GM18526 (cell line): ENCODE results near the gene MKRN1.

Experiments used
- POLR2A ChIP-seq: IDR thresholded peaks from 3 replicates; pipeline ENCODE4 v1.6.1; 2011; ENCODE audit not compliant: insufficient read length; ENCODE audit errors: extremely low read depth

MKRN1 gene, protein sequence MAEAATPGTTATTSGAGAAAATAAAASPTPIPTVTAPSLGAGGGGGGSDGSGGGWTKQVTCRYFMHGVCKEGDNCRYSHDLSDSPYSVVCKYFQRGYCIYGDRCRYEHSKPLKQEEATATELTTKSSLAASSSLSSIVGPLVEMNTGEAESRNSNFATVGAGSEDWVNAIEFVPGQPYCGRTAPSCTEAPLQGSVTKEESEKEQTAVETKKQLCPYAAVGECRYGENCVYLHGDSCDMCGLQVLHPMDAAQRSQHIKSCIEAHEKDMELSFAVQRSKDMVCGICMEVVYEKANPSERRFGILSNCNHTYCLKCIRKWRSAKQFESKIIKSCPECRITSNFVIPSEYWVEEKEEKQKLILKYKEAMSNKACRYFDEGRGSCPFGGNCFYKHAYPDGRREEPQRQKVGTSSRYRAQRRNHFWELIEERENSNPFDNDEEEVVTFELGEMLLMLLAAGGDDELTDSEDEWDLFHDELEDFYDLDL

DNA sequence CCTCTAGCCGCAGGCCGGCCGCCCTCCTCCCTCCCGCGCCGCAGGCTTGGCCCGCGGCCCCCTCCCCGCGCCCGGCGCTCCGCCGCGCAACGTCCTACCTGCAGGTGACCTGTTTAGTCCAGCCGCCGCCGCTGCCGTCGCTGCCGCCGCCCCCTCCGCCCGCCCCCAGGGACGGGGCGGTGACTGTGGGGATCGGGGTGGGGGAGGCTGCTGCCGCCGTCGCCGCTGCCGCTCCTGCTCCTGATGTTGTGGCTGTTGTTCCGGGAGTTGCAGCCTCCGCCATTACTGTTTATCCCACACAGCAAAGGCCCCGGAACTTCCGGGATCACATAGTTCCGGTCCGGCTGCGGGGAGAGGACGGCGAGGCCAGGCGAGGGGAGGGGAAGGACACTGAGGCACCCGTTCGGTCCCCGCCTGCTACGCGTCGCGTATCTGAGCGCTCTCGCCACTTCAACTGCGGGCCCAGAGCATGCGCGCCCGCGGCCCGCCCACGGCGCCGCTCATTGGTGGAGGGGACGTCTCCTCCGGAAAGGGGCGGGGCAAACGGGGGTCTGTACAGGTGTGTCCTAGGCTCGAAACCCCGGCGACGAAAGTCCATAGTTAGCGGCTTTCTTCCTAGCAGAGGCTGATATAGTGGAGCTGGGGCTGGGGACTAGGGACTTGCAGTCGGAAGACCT, at the start of gene MKRN1:
MKRN1 (minus strand) TSS at position 444 of the 677 bp plus-strand sequence; CDS start at position 283, 161 bp downstream.
- peak; percentile 54 for TF ChIP-seq POLR2A

DNA sequence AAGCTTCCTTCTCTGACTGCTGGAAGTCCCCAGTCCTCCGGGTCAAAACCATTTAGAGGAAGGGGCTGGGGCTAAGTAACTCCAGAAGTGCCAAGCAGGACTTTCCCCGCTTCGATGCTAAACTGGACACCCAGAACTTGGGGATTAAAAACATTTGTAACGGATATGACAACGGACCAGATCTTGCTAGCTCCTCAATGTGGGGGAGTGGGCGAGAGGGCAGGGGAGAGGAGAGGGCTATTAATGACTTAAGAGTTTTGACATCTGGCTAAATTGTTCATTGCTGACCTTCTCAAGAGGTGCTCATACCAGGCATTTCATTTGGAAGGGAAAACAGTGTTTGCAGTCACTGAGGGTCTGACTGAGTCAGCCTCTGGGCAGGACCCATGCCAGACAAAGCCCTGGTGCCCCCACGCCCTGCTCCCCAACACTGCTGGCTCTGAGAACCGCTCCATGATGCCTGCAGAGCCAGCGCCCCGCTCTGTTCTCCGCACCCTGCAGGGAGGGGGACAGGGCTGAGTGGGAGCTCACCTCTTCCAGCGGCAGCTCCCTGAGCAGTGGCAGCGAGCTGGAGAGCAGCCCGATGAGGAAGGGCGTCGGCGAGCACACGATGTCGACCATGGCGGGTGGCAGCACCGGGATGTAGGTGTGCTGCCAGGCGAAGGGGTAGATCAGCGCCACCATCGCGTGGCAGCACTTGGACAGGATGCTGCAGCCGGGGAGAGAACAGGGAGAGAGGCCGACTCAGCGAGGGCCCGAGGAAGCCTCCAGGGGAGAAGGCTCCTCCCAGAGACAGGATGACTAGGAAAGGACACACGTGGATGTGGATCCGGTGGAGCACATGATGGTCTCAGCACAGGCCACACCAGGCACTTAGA, 47.7 kb upstream of the MKRN1 start:
- TF ChIP-seq POLR2A: no peak

DNA sequence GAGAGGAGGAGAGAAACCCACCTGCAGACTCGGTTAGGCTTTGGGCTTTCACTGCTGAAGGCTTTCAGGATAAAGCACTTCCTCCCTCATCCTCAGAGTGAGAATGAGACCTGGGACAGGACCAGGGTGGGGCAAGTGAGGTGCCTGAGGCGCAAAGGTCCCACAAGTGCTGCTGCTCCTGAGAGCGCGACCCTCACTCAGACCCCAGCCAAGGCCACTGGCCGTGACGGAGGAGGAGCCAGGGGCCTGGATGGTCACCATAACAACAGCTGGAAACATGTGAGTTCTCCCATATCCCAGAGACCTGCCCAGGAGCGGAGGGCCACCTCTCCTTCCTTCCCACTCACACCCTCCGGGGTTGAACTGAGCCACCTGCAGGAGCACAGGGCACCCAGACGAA, 46.9 kb upstream of the MKRN1 start:
- TF ChIP-seq POLR2A: no peak

DNA sequence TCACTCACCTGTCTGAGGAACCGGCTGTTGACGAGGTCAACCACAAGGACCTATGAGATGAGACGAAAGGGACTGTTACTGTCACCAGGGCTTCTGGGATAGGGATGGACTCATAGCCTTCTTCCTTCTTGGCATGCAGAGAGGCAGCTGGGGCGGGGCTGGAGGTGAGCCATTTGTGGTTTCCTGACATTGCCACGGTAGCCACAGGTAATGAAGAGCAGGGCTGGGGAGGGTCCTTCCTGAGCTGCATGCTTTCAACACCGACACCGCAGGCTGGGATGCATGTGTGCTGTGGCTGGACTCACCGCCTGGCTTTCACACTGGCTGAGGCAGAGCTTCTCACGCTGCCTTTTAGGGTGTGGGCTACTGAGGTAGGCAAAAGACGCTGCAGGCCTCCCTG, 46.4 kb upstream of the MKRN1 start:
- no peak for TF ChIP-seq POLR2A

DNA sequence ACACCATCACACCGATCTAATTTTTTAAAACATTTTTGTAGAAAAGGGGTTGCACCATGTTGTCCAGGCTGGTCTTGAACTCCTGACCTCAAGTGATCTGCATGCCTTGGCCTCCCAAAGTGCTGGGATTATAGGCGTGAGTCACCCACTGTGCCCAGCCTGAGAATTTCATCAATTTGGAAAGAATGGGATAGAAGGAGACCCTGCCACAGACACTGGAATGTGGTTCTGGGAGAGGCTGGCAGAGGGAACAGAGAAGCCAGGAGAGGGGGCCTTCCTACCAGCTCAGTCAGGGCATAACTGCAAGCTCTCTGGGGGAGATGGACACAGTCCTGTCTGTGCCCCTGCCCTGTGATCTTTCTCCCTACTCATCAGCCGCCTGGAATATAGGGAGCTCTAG, 42.1 kb upstream of the MKRN1 start:
- no peak for TF ChIP-seq POLR2A

DNA sequence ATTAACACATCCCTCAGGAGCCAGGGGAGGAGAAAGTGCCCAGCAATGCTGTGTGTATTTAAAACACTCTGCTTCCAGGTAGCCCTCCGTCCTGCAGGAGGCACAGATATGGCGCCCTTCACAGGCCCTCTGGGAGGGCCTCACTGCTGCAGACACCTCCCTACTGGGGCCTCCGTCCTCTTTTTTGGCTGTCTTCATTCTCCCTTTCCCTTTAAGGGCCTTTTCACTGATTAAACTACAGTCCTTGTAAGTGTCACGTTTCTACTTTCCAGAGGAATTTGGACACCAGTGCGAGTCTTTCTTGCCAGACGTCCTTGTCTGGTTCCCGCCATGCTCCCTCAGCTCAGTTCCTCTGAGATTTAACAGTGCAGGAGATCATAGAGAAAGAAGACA, 39.7 kb upstream of the MKRN1 start:
- TF ChIP-seq POLR2A: no peak

DNA sequence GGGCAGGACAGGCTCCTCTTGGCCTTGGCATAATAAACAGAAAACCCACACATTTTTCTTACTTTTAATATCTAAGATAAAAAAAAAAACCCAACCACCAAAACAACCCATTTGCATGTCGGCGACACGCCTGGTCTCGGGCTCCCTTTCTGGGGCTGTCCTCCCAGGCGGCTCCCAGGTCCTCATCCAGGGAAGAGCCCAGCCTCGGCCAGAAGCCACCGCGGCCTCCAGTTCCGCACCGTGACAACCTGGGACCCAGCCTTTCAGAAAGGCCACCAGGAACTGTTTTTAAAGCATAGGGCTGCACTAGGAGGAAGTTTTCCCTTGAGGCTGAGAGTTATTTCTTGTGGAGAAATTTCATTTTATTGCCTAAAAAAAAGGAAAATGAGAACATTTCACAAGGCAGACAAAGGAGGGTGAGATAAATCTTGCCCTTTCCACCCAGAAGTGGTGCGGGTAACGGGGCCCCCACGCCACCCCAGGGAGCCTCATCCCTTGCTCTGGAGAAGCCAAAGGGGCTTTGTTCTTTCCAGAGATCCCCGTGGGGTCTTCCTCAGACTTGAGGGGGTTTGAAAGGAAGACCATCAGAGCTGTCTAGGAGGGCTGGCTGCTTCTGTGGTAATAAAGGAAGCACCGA, 39.2 kb upstream of the MKRN1 start:
- TF ChIP-seq POLR2A: no peak

DNA sequence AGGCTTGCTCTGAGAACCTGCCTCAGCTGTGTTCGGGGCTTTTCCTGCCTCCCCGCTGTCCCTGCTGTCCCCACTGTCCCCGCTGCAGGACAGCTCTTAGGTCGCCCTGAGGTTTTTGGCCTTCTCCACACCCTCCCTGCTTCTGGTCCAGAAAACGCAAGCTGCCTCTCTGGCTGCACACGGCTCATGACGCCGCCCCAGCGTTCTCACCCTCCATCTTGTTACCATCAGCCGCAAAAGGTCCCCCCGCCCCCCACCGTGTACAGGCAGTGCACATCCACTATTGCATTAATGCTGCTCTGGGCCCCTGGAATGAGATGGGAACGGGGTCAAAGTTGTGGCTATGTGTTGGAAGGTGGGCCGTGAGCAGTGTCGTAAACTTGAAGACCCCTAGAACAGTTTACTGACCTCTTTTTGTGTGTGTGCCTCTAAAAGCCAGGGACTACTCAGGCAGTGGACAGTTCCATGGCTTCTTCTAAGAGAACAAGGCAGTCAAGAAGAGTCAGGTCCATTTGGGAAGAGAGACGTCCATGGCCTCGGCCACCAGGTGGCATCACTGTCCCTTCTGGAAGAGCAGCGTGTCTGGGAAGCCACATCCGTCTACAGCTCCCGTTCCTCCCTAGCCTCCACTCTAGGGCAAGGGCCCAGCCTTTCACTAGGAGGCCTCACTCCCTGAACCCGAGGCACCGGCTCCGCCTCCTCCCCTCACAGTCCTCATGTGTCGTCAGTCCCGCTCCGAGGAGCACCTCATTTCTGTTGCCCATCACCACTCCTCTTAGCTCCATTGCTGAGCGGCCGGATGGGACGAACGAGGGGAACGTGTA, 38.5 kb upstream of the MKRN1 start:
- TF ChIP-seq POLR2A: no peak

DNA sequence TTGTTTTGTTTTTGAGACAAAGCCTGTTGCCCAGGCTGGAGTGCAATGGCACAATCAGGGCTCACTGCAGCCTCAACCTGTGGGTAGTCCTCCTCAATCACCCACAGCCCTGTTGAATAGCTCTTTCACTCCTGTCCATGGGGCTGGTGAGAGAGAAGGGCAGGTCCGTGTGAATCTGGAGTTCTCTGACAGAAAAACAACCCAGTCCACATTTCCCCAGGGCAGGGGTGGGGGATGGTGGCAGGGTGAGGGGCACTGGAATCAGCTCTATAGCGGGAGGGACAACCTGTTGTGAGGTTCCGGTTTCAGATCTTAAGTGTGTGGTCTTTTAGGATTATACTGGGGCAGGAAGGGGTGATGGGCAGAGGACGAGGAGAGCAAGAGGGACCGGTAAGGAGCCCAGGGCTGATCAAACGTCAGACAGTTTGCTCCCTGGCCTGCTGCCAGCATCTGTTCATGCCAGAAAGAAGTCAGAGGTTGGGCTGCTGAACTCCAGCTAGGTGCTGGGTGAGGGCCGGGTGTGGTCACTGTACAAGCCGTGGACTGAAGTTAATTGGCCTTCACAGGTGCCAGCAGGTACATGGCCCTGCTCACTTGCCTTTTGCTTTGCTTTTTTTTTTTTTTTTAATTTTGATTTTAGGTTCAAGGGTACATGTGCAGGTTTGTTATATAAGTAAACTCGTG, 33.2 kb upstream of the MKRN1 start:
- TF ChIP-seq POLR2A: no peak

DNA sequence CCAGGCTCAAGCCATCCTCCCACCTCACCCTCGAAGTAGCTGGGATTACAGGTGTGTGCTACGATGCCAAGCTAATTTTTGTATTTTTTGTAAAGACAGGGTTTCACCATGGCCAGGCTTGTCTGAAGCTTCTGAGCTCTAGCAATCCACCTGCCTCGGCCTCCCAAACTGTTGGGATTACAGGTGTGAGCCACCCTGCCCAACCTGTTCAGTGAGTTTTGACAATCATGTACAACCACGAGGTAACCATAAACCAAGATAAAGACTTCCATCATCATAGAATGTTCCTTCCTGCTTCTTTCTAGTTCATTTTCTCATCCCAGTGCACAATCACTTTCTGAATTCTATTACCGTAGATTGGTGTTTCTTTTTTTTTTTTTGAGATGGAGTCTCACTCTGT, 30.5 kb upstream of the MKRN1 start:
- TF ChIP-seq POLR2A: no peak

DNA sequence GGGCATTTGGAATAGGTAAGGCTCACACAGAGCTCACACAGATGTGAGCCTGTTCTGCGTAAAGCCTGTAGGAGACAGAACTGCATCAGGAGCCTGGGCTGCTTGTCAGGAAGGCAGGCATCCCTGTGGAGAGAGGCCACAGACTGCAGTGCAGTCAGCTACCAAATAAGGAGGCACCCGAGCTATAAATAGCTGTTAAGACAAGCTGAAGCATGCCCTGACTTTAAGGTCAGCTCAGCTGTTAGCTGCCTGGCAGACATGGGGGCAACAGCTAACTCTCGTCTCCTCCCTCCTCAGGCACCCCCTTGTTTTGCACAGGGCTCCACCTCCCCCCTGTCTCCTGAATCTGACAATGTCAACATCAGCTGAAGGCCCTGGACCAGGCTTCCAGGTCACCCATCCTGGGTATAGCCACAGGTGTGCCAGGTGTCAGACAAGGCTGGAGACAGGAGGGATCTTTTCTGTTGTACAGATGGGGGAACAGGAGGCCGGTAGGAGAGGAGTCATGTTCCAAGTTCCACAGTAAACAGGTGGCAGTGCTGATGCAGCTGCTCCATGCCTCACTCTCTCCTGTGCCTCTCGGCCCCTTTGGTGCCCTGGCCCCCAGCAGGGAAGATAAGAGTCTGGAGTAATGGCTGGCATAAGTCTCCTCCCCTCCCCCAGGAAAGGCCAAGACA, 27.6 kb upstream of the MKRN1 start:
- no peak for TF ChIP-seq POLR2A

DNA sequence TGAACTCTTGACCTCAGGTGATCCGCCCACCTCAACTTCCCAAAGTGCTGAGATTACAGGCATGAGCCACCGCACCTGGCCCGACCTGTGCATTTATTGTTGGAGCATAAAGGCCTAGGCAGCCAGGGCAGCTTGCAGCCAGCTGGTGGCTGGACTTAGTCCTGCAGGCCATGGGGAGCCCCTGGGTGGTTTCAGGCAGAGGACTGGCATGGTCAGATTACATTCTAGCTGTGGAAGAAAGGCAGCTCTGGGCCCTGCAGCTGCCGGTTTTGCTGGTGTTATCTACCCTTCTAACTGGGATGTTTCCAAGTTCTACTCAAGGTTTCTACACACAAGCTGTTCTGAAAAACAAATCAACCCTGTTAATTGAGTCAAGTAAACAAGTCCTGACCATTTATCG, 22.7 kb upstream of the MKRN1 start:
- TF ChIP-seq POLR2A: no peak

DNA sequence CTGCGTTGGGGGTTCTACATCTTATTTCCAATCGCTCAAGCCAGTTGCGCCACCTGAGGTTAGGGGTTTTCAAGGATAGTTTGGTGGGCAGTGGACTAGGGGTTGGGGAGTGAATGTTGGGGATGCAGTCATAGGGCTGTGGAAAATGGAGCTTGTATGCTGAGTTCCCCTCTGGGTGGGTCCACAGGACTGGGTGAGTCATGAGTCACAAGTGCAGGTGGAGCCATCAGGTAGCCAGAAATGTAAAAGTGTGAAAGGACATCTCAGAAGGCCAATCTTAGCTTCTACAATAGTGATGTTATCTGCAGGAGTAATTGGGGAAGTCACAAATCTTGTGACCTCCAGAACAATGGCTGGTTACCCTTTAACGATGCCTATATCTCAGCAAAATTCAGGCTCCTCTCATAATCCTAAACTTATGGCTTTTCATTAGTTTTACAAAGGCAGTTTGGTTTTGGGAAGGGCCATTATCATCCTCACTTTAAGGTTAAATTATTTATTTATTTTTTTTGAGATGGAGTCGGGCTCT, 18.0 kb upstream of the MKRN1 start:
- no peak for TF ChIP-seq POLR2A

DNA sequence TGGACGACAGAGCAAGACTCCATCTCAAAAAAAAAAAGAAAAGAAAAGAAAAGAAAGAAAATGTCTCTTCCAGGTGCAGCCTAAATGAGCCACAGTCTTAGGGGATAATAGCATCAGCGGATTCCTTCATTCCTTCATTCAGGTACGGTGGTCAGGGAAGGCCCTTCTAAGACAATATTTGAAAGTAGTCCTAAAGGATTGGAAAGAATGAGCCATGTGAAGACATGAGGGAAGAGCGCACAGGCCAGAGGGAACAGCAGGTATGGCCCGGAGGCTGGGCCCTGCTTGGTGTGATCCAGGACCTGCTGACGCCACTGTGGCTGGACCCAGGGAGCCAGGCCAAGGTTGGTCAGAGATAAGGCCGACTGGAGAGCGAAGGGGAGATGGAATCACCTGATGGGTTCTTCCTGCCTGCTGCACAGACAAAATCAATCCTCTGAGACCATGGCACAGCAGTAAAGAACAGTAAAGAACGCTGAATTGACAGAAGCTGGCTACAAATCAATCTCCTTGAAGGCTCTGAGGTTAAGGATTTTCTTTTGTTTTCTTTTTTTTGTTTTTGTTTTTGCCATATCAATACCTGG, 16.3 kb upstream of the MKRN1 start:
- no peak for TF ChIP-seq POLR2A
